ENCODE measurements around the gene CUL1. TPM values are rescaled to one million over a fixed set of nuclear protein-coding genes. Genes with fewer than 3 reads are reported as not detected.

The CUL1 gene
- total RNA-seq, 1 experiment from 2014 or later = 94.4 TPM

- no peaks in the 10 kb centered on the region for H3K27me3 ChIP-seq
- H3K27ac ChIP-seq = no peak overlapping the region
- H3K4me1 ChIP-seq = no peaks in the 10 kb centered on the region
- H3K36me3 ChIP-seq = peaks cover 85% of the 10 kb centered on the region
- no peak for DNase-seq
- H3K4me3 ChIP-seq = no peak overlapping the region
- no peaks in the 10 kb centered on the region for H3K9me3 ChIP-seq (replicated peaks)
Measured at GRCh38 chr7:148787571-148788295, 89.0 kb downstream of the CUL1 start.

GRCh38 chr7:148789220-148789619, 90.5 kb downstream of the CUL1 start:
- Histone ChIP-seq H3K27ac (no peak overlapping the region), H3K9me3 (replicated peaks) (no peaks in the 10 kb centered on the region; the same call in 1 of the 2 replicates), H3K4me3 (no peak overlapping the region), H3K27me3 (no peaks in the 10 kb centered on the region), H3K36me3 (peaks cover 90% of the 10 kb centered on the region), H3K4me1 (no peaks in the 10 kb centered on the region)
- DNase-seq = no peak

- Histone ChIP-seq H3K27me3 (no peaks in the 10 kb centered on the region), H3K27ac (no peak overlapping the region), H3K4me1 (no peaks in the 10 kb centered on the region), H3K9me3 (replicated peaks) (peaks cover 4% of the 10 kb centered on the region; the same call in 1 of the 2 replicates), H3K36me3 (peaks cover 91% of the 10 kb centered on the region), H3K4me3 (no peak overlapping the region)
- DNase-seq = no peak
Measured at GRCh38 chr7:148790131-148790726, 91.5 kb downstream of the CUL1 start.

- H3K27ac ChIP-seq = no peak overlapping the region
- no peak for DNase-seq
- H3K36me3 ChIP-seq = peaks cover 90% of the 10 kb centered on the region
- H3K4me1 ChIP-seq = no peaks in the 10 kb centered on the region
- H3K27me3 ChIP-seq = no peaks in the 10 kb centered on the region
- H3K9me3 ChIP-seq (replicated peaks) = peaks cover 4% of the 10 kb centered on the region; the same call in 1 of the 2 replicates
- H3K4me3 ChIP-seq = no peak overlapping the region
Measured at GRCh38 chr7:148790850-148791249, 92.1 kb downstream of the CUL1 start.

GRCh38 chr7:148791546-148791945, 92.8 kb downstream of the CUL1 start:
- Histone ChIP-seq H3K27me3 (no peaks in the 10 kb centered on the region), H3K4me3 (no peak overlapping the region), H3K9me3 (replicated peaks) (peaks cover 4% of the 10 kb centered on the region; the same call in 1 of the 2 replicates), H3K4me1 (no peaks in the 10 kb centered on the region), H3K36me3 (peaks cover 86% of the 10 kb centered on the region), H3K27ac (no peak overlapping the region)
- no peak for DNase-seq

- H3K27ac ChIP-seq = no peak overlapping the region
Measured at GRCh38 chr7:148793590-148793989, 94.9 kb downstream of the CUL1 start.

GRCh38 chr7:148794476-148794875, 95.8 kb downstream of the CUL1 start:
- DNase-seq = no peak
- Histone ChIP-seq H3K4me3 (no peak overlapping the region), H3K9me3 (replicated peaks) (peaks cover 4% of the 10 kb centered on the region; the same call in 1 of the 2 replicates), H3K27me3 (no peaks in the 10 kb centered on the region), H3K4me1 (no peaks in the 10 kb centered on the region), H3K27ac (no peak overlapping the region), H3K36me3 (peaks cover 85% of the 10 kb centered on the region)

More at GRCh38 chr7:148793590-148793989, 94.9 kb downstream of the CUL1 start:
- Histone ChIP-seq H3K27me3 (no peaks in the 10 kb centered on the region), H3K9me3 (replicated peaks) (peaks cover 4% of the 10 kb centered on the region; the same call in 1 of the 2 replicates), H3K4me1 (no peaks in the 10 kb centered on the region), H3K36me3 (peaks cover 82% of the 10 kb centered on the region), H3K4me3 (no peak overlapping the region)
- DNase-seq = no peak

- no peak for DNase-seq
- peaks cover 4% of the 10 kb centered on the region; the same call in 1 of the 2 replicates for H3K9me3 ChIP-seq (replicated peaks)
- peaks cover 88% of the 10 kb centered on the region for H3K36me3 ChIP-seq
- no peaks in the 10 kb centered on the region for H3K4me1 ChIP-seq
- H3K27me3 ChIP-seq = no peaks in the 10 kb centered on the region
- no peak overlapping the region for H3K4me3 ChIP-seq
- H3K27ac ChIP-seq = no peak overlapping the region
Measured at GRCh38 chr7:148796841-148797240, 98.1 kb downstream of the CUL1 start.

- H3K4me3 ChIP-seq = no peak overlapping the region
- H3K36me3 ChIP-seq = peaks cover 69% of the 10 kb centered on the region
- no peaks in the 10 kb centered on the region for H3K4me1 ChIP-seq
- H3K9me3 ChIP-seq (replicated peaks) = no peaks in the 10 kb centered on the region
- no peak for DNase-seq
- H3K27ac ChIP-seq = no peak overlapping the region
- no peaks in the 10 kb centered on the region for H3K27me3 ChIP-seq
Measured at GRCh38 chr7:148799893-148800555, 101.3 kb downstream of the CUL1 start.

- H3K9me3 ChIP-seq (replicated peaks) = no peaks in the 10 kb centered on the region
- H3K4me1 ChIP-seq = no peaks in the 10 kb centered on the region
- H3K36me3 ChIP-seq = peaks cover 70% of the 10 kb centered on the region
- no peak overlapping the region for H3K4me3 ChIP-seq
- no peak overlapping the region for H3K27ac ChIP-seq
- DNase-seq = no peak
- H3K27me3 ChIP-seq = no peaks in the 10 kb centered on the region
Measured at GRCh38 chr7:148800677-148801076, 102.0 kb downstream of the CUL1 start.

- Histone ChIP-seq H3K4me1 (no peaks in the 10 kb centered on the region), H3K9me3 (replicated peaks) (no peaks in the 10 kb centered on the region), H3K4me3 (no peak overlapping the region), H3K36me3 (peaks cover 75% of the 10 kb centered on the region), H3K27me3 (no peaks in the 10 kb centered on the region), H3K27ac (no peak overlapping the region)
- DNase-seq = no peak
Measured at GRCh38 chr7:148802101-148802493, 103.4 kb downstream of the CUL1 start.

GRCh38 chr7:148803094-148803493, 104.4 kb downstream of the CUL1 start:
- Histone ChIP-seq H3K4me3 (no peak overlapping the region), H3K9me3 (replicated peaks) (no peaks in the 10 kb centered on the region), H3K27ac (no peak overlapping the region), H3K27me3 (no peaks in the 10 kb centered on the region), H3K4me1 (no peaks in the 10 kb centered on the region), H3K36me3 (peaks cover 74% of the 10 kb centered on the region)
- no peak for DNase-seq

- peaks cover 74% of the 10 kb centered on the region for H3K36me3 ChIP-seq
- no peaks in the 10 kb centered on the region for H3K27me3 ChIP-seq
- H3K27ac ChIP-seq = no peak overlapping the region
- H3K4me1 ChIP-seq = no peaks in the 10 kb centered on the region
- no peak overlapping the region for H3K4me3 ChIP-seq
- DNase-seq = no peak
- H3K9me3 ChIP-seq (replicated peaks) = no peaks in the 10 kb centered on the region
Measured at GRCh38 chr7:148804343-148805235, 105.9 kb downstream of the CUL1 start.

GRCh38 chr7:148806187-148806586, 107.5 kb downstream of the CUL1 start:
- Histone ChIP-seq H3K9me3 (replicated peaks) (no peaks in the 10 kb centered on the region), H3K27ac (no peak overlapping the region), H3K36me3 (peaks cover 72% of the 10 kb centered on the region), H3K27me3 (no peaks in the 10 kb centered on the region), H3K4me1 (no peaks in the 10 kb centered on the region), H3K4me3 (no peak overlapping the region)
- DNase-seq = no peak

All from SJCRH30 (cell line).